Measurements from ENCODE around the gene ACBD6.

Gene ACBD6

DNA sequence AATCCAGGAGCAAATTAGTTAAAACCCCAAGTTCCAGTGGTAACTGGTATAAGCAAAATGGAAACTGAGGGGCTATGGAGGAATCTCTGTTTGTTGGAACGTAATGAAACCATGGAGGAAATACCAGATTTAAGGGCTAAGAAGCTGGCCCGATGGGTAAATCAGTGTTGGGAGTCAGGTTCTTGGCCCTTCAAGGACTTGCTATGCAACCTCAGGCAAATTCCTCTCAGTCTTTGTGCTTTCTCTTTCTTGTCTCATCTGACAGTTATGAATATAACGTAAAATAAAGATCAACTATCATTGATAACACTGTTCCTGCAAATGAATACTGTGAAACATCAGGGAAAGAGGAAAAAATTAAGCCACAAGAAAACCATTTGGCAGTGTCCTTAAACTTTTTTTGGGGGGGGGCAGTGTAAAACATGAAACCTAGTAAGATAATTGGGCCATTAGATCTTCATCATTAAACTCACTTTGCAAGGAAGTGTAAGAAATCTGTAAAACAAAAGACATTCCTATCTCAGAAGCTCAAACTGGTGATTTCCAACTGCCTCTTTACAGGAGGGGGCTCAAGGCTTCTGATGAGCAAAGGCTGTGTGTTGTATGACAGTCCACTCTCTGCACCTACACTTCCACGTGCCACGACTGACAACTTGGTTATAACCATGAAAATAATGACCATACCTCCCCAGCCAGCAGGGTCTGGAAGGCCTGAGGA lies 224.7 kb downstream of the ACBD6 start:
- no peak for DNase-seq (ENCODE audit: insufficient read length, low spot score)
- no peak for FAIRE-seq

DNA sequence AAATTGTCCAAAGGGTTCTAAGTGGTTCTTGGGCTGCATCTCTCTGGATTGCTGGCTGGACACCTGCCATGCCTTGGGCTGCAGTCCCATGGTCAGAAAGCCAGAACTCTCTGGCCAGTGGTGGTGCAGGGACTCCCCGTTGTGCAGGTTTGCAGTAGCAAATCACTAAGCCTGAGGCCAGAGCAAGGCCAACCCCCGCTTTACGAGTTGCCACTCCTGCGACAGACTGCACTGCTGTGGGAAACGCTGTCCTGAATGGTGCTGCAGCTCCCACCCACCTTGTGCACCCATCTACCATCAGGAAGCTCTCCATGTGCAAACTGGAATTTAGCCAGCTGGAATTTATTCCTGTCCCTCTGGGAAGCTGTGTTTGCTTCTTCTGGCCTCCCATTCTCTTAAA lies 226.7 kb downstream of the ACBD6 start:
- DNase-seq (ENCODE audit: insufficient read length, low spot score) = no peak
- no peak for FAIRE-seq

DNA sequence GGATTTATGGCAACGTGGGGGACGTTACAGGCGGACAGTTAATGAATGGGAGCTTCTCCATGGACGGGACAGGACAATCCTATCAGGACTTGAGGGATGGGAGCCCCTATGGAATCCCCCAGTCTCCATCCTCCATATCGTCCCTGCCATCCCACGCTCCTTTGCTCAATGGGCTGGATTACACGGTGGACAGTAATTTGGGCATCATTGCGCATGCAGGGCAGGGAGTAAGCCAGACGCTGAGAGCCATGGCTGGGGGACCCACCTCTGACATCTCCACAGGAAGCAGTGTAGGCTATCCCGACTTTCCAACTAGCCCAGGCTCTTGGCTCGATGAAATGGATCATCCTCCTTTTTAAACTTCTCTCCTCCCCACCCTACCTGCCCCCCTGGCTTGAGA lies 228.2 kb downstream of the ACBD6 start:
- no peak for FAIRE-seq
- no peak for DNase-seq (ENCODE audit: insufficient read length, low spot score)

DNA sequence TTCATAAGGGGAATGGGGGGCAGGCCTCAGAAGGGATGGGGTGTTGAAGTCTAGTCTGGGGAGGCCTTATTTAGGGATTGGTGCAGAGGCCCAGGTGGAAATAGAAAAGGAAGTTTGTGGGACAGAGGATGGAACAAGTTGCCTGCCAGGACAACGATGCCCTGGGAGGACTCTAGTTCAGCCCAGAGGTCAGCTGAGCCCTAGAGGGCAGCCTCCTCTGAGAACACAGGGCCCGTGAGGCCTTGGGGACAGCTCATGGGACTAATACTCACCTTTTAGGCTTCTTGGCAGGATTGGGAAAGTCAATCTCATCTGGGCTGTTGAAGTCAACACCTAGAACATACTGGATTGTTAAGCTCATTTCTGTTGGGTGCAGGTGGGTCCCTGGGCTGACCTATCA lies 229.3 kb downstream of the ACBD6 start:
- DNase-seq (ENCODE audit: insufficient read length, low spot score) (no peak), FAIRE-seq (no peak)

DNA sequence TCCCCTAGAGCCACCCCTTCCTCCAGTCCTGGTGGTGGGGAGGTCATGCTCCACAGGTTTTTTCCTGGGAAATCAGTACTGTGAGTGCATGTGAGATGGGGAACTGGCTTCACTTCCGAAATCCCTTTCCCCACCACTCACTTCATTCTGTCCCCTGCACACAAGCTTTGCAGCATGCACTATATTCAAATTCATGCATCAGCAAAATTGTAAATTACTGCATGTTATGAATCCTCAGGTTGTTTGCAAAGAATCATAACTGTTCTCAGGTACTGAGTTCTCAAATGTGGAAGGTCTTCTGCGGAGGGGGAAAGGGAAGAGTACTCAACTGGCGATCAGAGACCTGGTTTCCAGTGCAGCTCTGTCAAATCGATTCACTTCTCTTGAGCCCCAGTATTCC lies 230.0 kb downstream of the ACBD6 start:
- DNase-seq (ENCODE audit: insufficient read length, low spot score) (no peak), FAIRE-seq (no peak)

DNA sequence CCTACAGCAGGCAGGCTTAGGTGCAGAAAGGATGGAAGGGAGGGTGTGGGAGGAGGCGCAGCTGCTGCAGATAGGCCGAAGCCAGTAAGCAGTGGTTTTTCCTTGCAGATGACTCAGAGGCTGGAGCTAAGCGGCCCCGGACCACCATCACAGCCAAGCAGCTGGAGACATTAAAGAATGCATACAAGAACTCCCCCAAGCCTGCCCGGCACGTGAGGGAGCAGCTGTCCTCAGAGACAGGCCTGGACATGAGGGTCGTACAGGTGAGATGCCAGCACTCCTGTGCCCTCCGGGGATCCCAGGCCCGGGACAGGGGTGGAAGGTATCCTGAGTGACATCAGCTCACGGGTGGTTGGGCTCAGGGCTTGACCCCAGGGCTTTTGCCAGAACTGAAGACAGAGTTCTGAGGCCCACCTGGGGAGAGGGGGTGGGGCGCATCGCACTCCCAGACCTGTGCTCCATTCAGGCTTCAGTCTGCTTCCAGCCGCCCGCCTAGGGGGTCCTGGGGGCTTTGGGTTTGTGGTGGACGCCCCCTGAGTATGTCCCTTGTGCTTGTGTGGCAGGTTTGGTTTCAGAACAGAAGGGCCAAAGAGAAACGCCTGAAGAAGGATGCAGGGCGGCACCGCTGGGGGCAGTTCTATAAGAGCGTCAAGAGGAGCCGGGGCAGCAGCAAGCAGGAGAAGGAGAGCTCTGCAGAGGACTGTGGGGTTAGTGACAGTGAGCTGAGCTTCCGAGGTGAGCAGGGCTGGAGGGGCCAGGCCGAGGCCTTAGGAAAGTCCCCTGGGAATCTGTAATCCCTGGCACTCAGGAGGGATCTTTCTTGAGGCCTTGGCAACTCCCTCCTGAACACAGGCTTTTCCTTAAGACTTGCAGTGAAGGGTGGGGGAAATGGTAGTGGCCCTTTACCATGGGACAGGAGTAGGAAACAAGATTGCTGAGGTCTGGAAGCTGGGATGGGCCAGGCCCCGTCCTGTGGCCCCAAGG lies 230.8 kb downstream of the ACBD6 start:
- no peak for DNase-seq (ENCODE audit: insufficient read length, low spot score)
- FAIRE-seq = no peak

DNA sequence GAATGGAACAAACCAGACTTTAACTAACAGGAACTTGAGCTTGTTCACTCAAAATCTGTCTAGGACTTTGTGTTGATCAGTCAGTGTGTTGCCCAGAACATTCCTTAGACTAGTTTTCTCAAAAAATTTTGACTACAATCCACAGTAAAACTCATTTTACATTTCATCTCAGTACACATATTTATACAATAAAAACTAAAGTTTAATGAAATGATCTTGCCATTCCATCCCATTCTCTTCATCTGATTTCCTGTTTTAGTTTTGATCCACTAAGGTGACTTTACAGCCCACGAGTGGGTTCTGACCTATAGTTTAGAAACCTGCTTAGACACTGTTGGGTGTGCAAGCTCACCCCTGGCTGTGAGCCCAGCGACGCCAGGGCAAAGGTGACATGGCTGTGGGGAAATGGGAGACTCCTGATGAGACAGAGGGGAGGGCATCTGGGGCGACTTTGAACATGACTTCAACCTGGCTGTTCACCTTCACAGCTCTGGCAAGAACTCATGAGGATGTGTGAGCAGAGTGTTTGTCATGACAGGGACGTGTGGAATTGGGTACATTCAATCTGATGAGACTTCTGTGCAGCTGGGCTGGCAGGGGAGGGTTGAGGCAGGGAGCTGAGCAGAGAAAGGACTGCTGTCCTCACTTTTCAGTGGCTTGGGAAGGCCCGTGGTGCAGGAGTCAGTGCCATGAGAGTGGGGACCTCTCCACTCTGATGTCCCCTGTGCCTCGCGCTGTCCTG lies 231.7 kb downstream of the ACBD6 start:
- FAIRE-seq = no peak
- DNase-seq (ENCODE audit: insufficient read length, low spot score) = no peak

DNA sequence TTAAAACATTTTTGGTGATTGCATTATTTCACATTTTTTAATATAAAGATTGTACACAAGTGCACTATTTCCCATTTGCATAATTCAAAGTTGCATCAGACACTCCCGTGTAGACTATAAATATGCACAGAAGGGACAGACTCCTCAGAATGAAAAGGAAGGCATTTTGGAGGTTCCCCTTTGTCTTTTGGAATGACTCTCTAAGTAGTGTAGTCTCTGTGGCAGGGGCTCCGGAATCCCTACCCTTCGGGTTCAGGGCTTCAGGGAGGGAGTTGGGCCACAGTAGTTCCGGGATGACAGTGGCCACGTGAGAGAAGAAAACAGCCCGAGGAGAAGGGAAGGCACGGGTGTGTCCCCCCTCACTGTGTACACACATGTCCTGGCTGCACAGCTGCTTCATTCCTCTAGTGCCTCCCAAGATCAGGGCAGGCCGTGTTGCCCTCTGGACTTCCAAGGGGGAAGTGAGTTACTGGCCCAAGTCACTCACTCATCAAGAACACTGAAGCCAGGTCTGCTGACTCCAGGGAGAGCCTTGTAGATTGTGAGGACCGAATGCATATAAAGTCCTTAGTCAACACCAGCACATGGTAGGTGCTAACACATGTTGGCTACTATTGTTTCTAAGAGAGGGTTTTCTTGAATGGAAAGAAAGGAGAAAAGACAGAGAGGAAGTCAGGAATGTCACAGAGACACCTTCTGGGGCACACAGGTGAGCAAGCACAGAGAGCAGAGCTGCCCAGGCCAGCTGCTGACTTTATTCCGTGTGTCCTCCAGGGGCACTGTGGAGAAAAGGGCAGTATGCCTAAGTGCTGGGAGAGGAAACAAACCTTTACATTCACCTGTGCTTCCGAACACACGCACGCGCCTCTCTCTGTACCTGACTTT lies 232.5 kb downstream of the ACBD6 start:
- no peak for FAIRE-seq

DNA sequence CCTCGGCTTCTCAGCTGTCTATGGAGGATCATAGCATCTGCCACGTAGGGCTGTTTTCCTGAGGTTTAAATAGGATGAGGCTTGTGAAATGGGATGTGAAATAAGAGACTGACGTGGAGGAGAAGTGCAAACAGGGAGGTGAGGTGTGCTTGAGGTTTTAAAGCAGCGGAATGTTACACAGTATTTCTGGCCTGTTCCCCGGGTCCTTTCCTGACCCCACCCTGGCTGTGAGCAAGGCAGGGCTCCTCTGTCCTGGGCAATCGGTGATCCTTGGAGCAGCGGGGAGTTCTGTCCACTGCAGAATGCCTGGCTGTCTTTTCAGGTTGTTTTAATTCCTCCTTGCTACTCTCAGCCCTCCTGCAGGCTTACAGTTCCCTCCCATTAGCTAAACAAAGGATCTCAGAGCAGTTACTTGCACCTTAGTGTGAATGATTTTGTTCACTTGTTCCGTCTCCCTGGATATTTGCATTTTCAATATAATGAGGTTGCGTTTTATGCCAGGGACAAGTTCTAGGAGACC lies 233.8 kb downstream of the ACBD6 start:
- DNase-seq (ENCODE audit: insufficient read length, low spot score) (no peak), FAIRE-seq (no peak)

More for the DNA sequence above, 232.5 kb downstream of the ACBD6 start:
- DNase-seq (ENCODE audit: insufficient read length, low spot score) = no peak

DNA sequence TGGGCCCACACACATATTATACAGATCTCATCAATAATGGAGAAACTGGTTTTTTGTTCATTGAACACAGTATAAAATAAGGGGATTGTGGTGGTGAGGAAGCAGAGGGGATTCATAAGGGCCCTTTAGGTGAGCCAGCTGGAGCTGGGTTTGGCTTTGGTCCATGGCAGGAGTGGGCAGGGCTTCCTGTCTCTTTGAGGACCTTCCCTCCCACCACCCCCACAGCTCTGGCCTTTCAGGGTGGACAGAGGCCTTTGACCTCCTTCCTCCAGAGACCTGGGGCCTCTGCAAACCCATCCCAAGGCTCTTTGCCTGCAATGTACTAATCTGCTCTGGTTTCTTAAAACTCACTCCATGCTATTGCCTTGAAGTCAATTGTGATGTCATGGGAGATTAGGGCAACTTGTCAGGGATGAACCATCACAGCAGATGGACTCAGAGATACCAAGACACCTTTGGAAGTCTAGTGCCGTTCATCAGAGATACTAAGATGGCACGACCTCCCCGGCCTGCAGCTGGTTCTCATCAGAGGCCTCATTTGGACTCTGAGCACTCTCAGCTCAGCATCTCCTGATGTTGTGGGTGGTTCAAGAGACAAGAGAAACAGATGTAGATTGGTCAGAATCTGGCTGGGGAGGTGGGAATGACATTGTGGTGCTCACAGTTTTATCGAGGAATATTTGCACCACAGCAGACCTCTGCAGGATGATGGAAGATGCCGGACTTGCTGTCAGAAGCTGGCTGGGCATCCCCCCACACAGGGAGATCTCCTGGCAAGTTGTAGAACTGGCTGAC lies 234.4 kb downstream of the ACBD6 start:
- FAIRE-seq (no peak), DNase-seq (ENCODE audit: insufficient read length, low spot score) (no peak)

DNA sequence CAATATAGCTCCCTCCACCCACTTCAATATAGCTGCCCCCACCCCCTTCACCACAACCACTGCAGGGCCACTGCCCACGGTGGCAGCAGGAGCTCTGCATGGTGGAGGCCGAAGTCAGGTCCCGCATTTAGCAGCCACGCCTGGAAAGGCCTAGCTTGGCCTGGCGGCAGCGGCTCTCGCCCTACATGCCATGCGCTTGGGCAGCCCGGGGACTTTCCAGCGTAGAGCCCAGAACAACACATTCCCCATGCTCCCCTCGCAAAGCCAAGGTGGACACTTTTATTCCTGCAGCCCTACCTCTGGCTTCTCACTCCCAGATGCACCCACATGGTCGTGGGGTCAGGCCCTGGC lies 235.2 kb downstream of the ACBD6 start:
- FAIRE-seq (no peak), DNase-seq (ENCODE audit: insufficient read length, low spot score) (no peak)

DNA sequence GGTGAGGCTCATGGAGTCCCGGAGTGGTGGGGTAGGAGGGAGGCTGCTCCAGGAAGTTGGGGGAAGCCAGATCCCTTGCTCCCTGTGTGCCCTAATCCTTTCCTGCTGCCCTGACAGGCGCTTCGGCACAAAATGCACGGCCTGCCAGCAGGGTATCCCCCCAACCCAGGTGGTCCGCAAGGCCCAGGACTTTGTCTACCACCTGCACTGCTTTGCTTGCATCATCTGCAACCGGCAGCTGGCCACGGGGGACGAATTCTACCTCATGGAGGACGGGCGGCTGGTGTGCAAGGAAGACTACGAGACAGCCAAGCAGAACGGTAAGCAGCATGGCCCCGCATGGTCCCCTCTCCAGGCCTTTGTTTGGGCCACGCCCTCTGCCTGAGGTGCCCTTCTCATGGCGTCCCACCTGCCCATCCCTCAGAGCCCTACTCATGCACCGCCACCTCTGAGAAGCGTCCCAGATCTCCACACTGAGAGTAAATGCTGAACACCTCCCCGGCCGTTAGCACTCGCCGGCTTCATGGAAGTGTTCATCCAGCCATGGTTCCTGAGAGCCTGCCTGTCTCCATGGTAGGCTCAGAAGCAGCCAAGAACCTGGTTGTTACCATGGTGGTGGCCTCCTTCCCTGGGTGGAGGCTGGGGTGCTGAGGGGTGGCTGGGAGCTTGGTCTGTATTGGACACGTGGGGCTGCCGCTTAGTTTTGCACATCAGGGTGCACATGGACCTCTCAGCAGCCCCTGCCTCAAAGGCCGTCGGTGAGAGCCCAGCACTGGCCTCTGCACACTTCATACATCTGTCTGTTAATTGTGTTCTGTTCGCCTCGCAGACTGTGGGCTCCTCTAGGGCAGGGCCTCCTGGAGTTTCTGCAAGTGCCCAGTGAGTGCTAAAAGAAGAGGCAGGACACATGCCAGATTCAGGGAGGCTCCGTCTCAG lies 235.8 kb downstream of the ACBD6 start:
- no peak for FAIRE-seq
- DNase-seq (ENCODE audit: insufficient read length, low spot score) = no peak

DNA sequence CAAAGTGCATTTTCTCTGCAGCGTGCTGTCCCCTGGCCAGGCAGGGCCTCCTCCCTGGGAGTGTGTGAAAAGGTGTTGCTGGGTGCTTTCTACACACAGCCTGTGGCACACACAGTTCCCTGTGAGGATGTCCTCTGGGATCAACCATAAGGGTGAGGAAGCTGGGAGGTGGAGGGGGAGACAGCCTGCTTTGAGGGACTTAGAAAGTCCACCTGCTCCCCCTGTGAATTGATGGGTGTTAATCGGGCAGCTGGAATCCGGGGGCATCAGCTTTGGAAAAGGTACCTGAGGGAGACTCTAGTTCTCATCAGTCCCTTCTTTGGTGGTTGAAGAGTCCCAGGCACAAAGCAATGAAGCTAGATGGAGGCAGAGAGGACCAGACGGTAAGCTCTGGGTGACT lies 236.5 kb downstream of the ACBD6 start:
- no peak for FAIRE-seq
- no peak for DNase-seq (ENCODE audit: insufficient read length, low spot score)

DNA sequence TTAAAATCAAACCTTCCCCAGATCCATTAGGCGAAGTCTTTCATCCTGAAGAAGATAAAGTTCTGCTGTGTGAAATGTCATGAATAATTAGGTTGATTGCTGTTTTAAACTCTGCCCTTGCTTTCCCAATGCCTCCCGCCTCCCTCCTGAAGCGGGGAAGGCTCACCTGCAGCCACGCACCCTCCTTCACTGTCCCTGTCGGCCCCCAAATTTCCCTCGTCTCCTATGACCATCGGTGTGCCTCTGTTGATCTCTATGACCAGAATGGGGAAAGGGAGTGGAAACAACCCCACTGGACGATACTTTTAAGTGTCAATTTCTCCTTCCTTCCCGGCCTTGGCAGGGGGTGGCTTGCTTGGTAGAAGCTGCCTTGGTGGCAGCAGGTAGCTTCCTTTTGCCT lies 237.2 kb downstream of the ACBD6 start:
- FAIRE-seq = no peak
- DNase-seq (ENCODE audit: insufficient read length, low spot score) = no peak

DNA sequence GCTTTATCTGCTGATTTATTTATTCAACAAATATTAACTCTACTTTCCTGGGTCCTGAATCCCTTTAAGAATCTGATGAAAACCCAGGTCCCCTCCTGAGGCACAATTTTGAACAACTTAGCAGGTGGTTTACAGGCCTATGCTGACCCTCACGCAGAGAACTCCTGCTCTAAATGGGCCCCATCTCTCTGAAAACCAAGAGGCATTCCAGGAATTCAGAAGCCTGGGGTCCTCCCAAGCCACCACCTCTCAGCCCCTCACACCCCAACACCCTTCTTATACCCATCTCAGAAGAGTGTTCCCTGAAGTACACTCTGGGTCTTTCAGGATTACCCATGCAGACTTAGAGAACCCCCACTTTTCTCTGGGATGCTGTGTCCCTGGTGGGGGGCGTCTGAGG lies 237.8 kb downstream of the ACBD6 start:
- no peak for DNase-seq (ENCODE audit: insufficient read length, low spot score)
- FAIRE-seq = no peak

DNA sequence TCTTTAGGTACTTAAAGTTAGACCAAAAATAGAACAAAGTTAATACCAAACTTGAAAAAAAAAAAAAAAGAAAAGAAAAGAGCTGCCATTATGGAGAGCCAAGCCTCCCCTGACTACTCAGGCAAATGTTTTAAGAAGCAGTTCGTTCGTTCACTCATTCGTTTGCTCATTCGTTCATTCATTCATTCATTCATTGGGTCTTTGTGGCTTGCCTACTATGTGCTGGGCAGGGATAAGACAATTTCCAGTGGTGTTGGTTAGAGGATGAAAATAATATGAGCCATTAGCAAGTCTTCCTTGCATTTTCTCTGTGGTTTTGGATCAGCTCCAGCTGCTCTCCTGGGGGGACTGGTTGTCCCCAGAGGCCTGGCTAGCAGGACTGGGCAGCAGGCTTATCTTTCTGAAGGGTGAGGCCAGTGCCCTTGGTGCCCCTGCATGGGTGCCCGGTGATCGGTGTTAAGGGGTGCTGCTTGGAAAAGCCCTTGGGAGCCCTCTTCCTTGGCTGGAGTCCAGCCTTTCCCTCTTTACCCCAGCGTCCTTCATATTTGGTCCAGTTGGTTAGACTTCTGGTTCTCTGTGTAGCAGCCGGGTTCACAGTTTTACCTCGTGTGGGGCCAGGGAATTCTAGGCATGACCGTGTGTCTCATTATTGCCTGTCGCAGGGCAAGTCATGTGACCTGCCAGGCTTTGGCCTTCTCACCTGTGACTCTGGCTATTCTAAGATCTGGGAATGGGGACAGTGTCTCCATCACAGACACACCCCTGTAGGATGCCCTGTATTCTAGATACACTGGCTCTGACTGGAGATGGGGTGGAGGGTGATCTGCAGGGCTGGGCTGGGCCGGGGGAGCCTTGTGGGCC lies 239.5 kb downstream of the ACBD6 start:
- no peak for FAIRE-seq
- DNase-seq (ENCODE audit: insufficient read length, low spot score) = no peak

DNA sequence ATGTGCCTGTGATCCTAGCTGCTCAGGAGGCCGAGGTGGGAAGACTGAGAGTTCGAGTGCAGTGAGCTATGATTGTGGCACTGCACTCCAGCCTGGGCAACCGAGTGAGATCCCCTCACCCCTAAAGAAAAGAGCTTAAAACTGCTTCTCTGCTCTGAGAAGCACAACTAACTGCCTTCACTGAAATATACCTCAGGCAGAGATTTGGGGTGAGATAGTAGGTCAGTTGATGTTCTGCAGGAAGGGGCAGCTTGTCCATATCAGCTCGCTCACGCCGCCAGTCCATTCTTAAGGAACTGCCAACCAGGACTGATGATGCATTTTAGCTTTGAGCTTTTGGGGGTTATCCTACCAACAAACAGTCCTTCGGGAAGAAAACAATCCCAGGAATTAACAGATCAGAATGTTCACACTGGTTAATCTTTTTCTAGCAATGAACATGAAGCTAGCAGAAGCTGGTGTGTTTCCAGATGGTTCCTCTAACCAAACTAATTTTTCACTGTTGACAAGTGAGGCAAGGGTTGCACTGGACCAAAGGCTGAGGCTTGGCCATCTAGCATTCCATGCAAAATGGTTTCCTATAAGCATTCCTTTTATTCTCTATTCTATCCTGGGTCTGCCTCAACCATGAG lies 240.7 kb downstream of the ACBD6 start:
- DNase-seq (ENCODE audit: insufficient read length, low spot score) = no peak
- no peak for FAIRE-seq

All from HTR-8/SVneo (cell line).